Skeletal muscle satellite cell (primary cell): Measurements from ENCODE around the gene PSME3. TPM values are rescaled to one million over a fixed set of nuclear protein-coding genes. Genes with fewer than 3 reads are reported as not detected.
"Not testable (repeated sequence)": the region's sequence is repeated elsewhere in the genome, so short reads cannot be mapped to it uniquely, and the experiment has no call there.

ENCODE experiments used
- H3K27me3 ChIP-seq: 2 replicates; pipeline ENCODE4 v1.7.0; 2013; ENCODE audit warnings: low read length; ENCODE audit not compliant: control insufficient read depth, insufficient read depth
- H3K36me3 ChIP-seq: 2 replicates; pipeline ENCODE4 v1.7.0; 2013; ENCODE audit warnings: mild to moderate bottlenecking, control low read depth, low read length; ENCODE audit not compliant: insufficient read depth
- H3K4me1 ChIP-seq: 2 replicates; pipeline ENCODE4 v1.7.0; 2013; ENCODE audit warnings: low read length; ENCODE audit not compliant: control insufficient read depth, insufficient read depth
- H3K4me2 ChIP-seq: 2 replicates; pipeline ENCODE4 v1.7.0; 2013; ENCODE audit warnings: mild to moderate bottlenecking, low read length
- H3K4me3 ChIP-seq: 2 replicates; pipeline ENCODE4 v1.7.0; 2013; ENCODE audit warnings: low read length
- H3K9ac ChIP-seq: 2 replicates; pipeline ENCODE4 v1.7.0; 2013; ENCODE audit warnings: mild to moderate bottlenecking, low read depth, low read length, moderate library complexity
- H3K9me3 ChIP-seq: replicated peaks from 2 replicates; pipeline ENCODE4 v1.7.0; 2013; ENCODE audit warnings: mild to moderate bottlenecking, control low read depth, low read length
- small RNA-seq: library from RNA; depleted of rRNA; stranded (forward); fragments of <200 nt; gene quantifications from one replicate; pipeline ENCODE3, GENCODE V24; 2012

Gene PSME3

DNA sequence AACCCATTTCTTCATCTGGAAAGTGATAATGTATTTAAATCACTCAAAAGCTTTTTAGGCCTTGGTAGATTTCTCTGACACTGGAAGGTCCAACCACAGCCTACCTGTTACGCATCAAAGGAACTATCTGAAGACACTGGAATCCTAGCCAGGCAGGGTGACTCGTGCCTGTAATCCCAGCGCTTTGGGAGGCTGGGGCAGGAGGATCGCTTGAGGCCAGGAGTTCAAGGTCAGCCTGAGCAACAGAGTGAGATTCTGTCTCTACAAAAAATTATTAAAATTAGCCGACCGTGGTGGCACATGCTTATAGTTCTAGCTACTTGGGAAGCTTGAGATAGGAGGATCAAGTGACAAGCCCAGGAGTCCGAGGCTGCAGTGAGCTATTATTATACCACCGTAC is 49.0 kb downstream of the PSME3 start:
- no peak overlapping the region for H3K4me3 ChIP-seq
- no peaks in the 10 kb centered on the region for H3K9me3 ChIP-seq
- no peak overlapping the region for H3K9ac ChIP-seq
- no peaks in the 10 kb centered on the region for H3K4me1 ChIP-seq
- no peak overlapping the region for H3K4me2 ChIP-seq
- no peaks in the 10 kb centered on the region for H3K36me3 ChIP-seq
- peaks cover 51% of the 10 kb centered on the region for H3K27me3 ChIP-seq

DNA sequence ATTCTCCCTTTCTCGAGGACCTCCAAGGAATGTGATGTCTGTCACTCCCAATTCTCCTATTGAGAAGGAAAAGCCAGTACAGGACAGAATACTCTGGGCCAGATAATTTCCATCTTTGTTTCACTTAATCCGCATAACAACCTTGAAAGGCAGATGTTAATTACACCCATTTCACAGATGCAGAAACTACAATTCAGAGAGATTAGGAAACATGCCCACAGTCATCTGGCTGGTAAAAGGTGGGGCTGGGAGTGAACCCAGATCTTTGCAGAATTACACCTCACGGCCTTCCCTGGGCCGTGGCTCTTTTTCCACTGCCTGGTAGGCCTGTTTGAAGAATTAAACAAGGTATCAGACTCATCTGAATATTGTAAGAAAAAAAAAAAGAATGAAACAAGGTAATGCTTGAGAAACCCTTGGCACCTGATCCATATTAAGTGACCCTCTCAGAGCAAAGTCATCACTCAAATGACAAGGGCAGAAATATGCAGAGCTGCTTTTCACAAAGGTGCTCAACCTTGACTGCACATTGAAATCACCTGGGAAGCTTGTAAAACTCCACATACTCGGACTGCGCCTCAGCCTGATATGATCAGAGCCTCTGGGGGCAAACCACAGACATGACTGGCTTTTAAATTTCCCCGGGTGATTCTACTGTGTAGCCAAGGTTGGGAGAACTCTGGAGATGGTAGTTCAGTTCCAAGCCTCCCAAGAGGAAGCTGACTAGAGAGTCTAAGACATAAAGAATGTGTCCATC is 50.8 kb downstream of the PSME3 start:
- Histone ChIP-seq H3K36me3 (no peaks in the 10 kb centered on the region), H3K4me1 (no peaks in the 10 kb centered on the region), H3K4me2 (no peak overlapping the region), H3K4me3 (no peak overlapping the region), H3K9ac (no peak overlapping the region), H3K9me3 (no peaks in the 10 kb centered on the region), H3K27me3 (peaks cover 34% of the 10 kb centered on the region)

DNA sequence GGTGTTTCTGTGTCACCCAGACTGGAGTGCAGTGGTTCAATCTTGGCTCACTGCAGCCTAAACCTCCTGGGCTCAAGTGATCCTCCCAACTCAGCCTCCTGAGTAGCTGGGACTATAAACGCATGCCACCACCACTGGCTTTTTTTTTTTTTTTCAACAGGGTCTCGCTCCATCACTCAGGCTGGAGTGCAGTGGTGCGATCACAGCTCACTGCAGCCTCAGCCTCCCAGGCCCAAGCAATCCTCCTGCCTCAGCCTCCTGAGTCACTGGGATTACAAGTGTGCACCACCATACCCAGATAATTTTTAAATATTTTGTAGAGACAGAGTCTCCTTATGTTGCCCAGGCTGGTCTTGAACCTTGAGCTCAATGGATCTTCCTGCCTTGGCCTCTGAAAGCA is 52.6 kb downstream of the PSME3 start:
- H3K4me2 ChIP-seq, H3K4me3 ChIP-seq, H3K4me1 ChIP-seq, H3K36me3 ChIP-seq, H3K9me3 ChIP-seq, H3K9ac ChIP-seq: not testable (repeated sequence)
- peaks cover 35% of the 10 kb centered on the region for H3K27me3 ChIP-seq

- peaks cover 31% of the 10 kb centered on the region for H3K27me3 ChIP-seq
Measured at GRCh38 chr17:42886283-42887176, 53.3 kb downstream of the PSME3 start.

GRCh38 chr17:42889809-42890208 is 56.6 kb downstream of the PSME3 start:
- peaks cover 16% of the 10 kb centered on the region for H3K27me3 ChIP-seq
- H3K4me1 ChIP-seq = peaks cover 3% of the 10 kb centered on the region
- H3K4me2 ChIP-seq = no peak overlapping the region
- H3K36me3 ChIP-seq = no peaks in the 10 kb centered on the region
- H3K4me3 ChIP-seq = no peak overlapping the region
- H3K9me3 ChIP-seq = no peaks in the 10 kb centered on the region
- no peak overlapping the region for H3K9ac ChIP-seq

More at GRCh38 chr17:42886283-42887176, 53.3 kb downstream of the PSME3 start:
- no peak overlapping the region for H3K4me3 ChIP-seq
- H3K36me3 ChIP-seq = no peaks in the 10 kb centered on the region
- H3K4me1 ChIP-seq = no peaks in the 10 kb centered on the region
- no peak overlapping the region for H3K9ac ChIP-seq
- no peaks in the 10 kb centered on the region for H3K9me3 ChIP-seq
- no peak overlapping the region for H3K4me2 ChIP-seq

GRCh38 chr17:42891539-42892152 is 58.4 kb downstream of the PSME3 start:
- H3K4me3 ChIP-seq = no peak overlapping the region
- peaks cover 6% of the 10 kb centered on the region for H3K4me1 ChIP-seq
- H3K36me3 ChIP-seq = no peaks in the 10 kb centered on the region
- no peaks in the 10 kb centered on the region for H3K9me3 ChIP-seq
- H3K27me3 ChIP-seq = peaks cover 10% of the 10 kb centered on the region
- H3K4me2 ChIP-seq = no peak overlapping the region
- H3K9ac ChIP-seq = no peak overlapping the region

DNA sequence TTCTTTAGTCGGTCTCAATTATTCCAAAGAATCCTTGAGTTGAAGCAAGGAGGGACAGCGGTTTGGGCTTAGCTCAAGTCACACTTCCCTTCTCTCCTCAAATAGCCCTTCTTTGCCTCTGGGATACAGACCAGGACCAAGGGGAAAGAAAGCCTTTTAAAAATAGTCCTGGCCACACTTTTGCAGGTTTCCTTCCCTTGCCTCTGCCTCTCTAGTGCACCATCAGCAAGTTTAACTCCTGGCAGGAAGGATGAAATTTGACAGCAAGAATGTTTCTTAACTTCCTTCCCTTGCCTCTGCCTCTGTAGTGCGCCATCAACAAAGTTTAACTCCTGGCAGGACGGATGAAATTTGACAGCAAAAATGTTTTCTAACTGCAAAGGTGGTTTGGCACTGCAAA is 60.2 kb downstream of the PSME3 start:
- Histone ChIP-seq H3K9me3 (no peaks in the 10 kb centered on the region), H3K4me2 (no peak overlapping the region), H3K4me3 (no peak overlapping the region), H3K9ac (no peak overlapping the region), H3K36me3 (no peaks in the 10 kb centered on the region), H3K4me1 (peaks cover 6% of the 10 kb centered on the region), H3K27me3 (peaks cover 17% of the 10 kb centered on the region)

Small RNAs within 50 kb of the gene (small RNA-seq; reads per million reads assigned to genes)
- gene MIR6781 (not detected), gene RNU6-287P (not detected)
